Cardiac septum (tissue), 1 donor: ENCODE data around the gene TMEM106B. TPM values are rescaled to one million over a fixed set of nuclear protein-coding genes. Genes with fewer than 3 reads are reported as not detected.
"Not testable (repeated sequence)": the region's sequence is repeated elsewhere in the genome, so short reads cannot be mapped to it uniquely, and the experiment has no call there.

Experiments
- DNase-seq: peaks from one replicate; pipeline ENCODE4 v3.0.0-alpha.2; 2020; ENCODE audit warnings: low spot score
- intact Hi-C: fragments of 100-400 bp; cut with DNase I; formaldehyde crosslinking; loops from one replicate; pipeline ENCODE4 v1.14.0; 2022
- long read RNA-seq: library from polyadenylated mRNA; unstranded; transcript quantifications from one replicate; pipeline ENCODE4 v2.0.0, GENCODE V29; 2021
- total RNA-seq: library from RNA; stranded (reverse); fragmentation: NEBNext Ultra II Directional; extraction: Animal tissue kit (Norgen Biotek cat#: 25700); gene quantifications from one replicate; pipeline ENCODE4 v1.2.1, GENCODE V29; 2021
- donor health status: DM: no; HTN: no; CAD: no.

TMEM106B gene
- 37.0 TPM for total RNA-seq
- long read RNA-seq, transcript TMEM106B-202 (8 exons, 2,126 nt): major isoform, 29 of 36 reads
- long read RNA-seq, partial matches to known transcripts: 3 of 36 reads
- long read RNA-seq, other reads (novel, unspliced or antisense): 4 of 36 reads

DNA sequence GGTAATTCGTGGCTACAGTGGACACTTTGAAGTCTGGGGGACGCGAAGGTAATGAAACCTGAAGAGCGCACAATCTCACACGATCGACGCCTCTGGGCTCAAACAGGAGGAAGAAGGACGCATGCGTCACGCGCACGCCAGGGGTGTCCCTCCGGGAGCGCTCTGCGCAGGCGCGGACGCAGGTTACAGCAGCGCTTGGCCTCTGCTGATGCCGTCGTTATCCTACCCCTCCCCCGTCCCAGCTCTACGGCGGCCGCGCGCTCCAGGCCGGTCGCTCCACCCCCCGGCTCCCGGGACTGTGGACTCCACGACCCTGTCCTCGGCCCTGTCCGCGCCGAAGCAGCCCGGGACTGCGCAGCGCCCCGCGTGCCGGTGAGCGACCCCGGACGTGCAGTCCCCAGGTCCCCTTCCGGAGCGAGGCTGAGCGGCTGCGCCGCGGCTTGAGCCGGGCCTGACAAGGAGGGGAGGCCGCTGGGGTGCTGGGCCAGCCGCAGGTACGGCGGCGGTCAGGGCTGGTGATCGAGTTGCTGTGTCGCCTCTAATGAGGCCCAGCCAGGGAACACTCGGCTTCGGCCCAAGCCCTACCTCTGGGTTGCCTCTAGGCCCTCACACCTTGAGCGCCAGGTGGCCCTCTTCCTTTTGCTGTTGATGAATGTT lies at the start of gene TMEM106B:
TSS of gene TMEM106B (plus strand) at position 241 of the 657 bp plus-strand sequence. CDS start 3,517 bp downstream, outside the sequence.
- DNase-seq: peak; percentile 97
- intact Hi-C loops: no loop called here

DNA sequence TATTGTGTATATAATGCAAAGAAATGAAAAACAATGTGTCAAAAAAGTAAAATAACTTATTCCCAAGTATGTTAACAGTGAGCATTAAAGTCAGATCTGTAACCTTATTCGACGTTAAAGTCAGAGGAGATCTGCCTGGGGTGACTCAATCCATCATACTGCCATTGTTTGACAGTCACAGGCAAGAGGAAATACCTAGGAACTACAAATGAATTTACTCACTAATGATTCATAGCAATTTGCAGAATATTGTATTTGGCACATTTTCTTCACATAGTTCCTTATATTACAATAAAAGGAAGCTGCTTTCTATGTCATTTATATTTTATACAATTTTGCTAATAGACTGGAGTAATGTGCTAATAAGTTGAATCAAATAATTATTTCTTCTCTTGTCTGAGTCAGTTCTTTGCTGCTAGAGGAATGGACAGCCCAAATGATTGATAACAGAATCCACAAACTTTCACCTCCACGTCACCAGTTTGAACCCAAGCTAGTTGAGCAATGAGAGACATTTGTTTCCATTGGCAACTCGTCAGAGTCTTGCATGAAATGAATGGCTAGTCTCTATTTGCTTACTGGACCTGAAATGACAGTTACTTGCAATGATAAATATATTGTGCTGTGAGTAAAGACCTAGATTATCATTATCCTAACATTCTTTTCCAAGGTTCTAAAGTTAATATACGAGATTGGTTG lies 48.5 kb upstream of the TMEM106B start:
- DNase-seq: no peak
- intact Hi-C loops: no loop called here

DNA sequence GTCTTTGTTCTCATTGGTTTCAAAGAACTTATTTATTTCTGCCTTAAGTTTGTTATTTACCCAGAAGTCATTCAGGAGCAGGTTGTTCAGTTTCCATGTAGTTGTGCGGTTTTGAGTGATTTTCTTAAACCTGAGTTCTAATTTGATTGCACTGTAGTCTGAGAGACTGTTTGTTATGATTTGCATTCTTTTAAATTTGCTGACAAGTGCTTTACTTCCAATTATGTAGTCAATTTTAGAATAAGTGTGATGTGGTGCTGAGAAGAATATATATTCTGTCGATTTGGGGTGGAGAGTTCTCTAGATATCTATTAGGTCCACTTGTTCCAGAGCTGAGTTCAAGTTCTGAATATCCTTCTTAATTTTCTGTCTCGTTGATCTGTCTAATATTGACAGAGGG lies 43.0 kb upstream of the TMEM106B start:
- DNase-seq, intact Hi-C loops: not testable (repeated sequence)

DNA sequence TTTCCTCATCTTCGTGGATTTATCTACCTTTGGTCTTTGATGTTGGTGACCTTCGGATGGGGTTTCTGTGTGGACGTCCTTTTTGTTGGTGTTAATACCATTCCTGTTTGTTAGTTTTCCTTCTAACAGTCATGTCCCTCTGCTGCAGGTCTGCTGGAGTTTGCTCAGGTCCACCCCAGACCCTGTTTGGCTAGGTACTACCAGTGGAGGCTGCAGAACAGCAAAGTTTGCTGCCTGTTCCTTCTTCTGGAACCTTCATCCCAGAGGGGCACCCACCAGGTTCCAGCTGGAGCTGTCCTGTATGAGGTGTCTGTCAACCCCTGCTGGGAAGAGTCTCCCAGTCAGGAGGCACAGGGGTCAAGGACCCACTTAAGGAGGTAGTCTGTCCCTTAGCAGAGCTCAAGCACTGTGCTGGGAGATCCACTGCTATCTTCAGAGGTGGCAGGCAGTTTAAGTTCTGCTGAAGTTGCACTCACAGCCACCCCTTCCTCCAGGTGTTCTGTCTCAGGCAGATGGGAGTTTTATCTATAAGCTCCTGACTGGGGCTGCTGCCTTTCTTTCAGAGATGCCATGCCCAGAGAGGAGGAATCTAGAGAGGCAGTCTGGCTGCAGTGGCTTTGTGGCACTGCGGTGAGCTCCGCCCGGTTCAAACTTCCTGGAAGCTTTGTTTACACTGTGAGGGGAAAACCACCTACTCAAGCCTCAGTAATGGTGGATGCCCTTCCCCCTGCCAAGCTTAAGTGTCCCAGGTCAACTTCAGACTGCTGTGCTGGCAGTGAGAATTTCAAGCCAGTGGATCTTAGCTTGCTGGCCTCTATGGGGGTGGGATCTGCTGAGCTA lies 40.9 kb upstream of the TMEM106B start:
- intact Hi-C loops: not testable (repeated sequence)

DNA sequence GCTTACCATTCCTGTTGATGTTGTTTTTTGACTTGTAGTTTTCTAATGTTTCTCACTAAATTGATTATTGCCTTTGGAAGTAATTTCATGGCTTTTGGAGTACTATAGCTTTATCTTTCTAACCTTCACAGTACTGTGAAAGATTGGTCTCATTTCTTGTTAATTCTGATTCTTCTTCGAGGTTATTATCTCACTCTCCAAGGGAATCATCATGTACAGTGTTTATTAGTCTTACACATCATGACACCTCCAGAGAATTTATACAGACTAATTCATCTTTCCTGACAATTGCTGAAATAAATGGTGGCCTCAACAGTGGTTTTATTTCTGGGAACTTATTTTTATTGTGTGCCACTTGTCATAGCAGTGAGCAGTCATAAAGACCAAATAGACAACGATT lies 37.4 kb upstream of the TMEM106B start:
- intact Hi-C loops: no loop called here
- no peak for DNase-seq

More for the DNA sequence above, 40.9 kb upstream of the TMEM106B start:
- DNase-seq: not testable (repeated sequence)

DNA sequence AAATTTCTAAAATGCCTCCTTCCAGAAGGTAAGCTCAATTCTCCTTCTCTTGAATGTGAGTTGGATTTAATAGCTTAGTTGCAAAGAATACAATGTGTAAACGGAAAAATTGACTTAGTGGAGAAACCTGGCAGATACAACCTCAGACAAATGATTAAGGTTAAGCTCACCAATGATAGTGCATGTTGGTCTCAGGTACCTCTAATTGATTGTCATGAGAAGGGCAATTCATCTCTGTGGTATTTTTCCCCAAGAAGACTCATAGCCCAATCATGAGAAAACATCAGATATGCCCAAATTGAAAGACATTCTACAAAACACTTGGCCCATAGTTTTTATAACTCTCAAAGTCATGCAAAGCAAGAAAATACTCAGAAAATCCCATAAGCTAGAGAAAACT lies 36.2 kb upstream of the TMEM106B start:
- intact Hi-C loops: no loop called here

DNA sequence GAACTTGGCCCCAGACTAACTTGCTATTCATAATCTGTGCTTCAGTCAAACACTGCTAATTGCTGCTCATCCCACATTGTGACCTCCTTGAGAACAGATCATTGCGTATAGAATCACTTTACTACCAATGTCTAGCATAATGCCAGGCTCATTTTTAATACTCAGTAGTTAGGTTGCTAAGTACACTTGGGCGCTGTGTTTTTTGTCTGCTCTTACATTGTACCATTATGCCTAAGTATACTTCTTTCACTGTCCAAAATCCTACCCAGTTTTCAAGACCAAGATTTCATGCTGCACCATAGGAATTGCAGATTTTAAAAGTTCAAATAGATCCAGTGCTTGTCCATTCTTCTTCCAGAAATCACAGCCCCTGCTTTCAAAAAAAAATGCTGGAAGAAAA lies 32.8 kb upstream of the TMEM106B start:
- DNase-seq: no peak
- intact Hi-C loops: no loop called here

More for the DNA sequence above, 36.2 kb upstream of the TMEM106B start:
- no peak for DNase-seq

DNA sequence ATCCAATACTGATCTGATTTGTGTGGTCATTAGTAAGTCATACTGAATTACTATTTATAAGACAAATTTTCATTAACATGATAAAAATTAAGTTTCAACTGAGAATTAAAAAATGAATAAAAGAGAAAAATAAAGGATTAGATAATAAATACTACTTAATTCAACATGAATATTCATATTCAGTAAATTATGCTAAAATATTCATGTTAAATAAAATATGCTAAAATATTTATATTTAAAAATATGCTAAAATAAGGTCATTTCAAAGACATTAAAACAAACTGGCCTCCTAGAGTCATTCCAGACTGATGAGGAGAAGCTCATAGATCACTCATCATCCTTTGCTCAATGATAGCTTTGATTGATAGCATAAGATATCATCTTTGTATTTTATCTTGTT lies 16.7 kb upstream of the TMEM106B start:
- intact Hi-C loops: no loop called here

DNA sequence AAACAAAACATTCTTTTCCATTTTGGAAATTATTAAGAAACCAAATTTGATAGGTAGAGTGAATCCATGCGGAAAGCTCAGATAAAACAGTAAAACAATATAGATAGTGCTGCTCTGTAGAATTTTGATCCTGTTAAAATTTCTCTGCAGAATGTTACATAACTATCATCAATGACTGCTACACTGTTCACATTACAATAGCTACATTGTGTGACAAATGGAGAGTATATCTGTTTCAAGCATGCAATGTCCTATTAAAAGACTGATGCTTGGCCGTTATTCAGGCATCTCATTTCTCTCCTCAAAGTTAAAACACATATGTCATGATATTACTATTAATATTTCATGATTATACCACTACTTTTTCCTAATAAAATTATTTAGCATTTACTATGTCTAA lies 14.7 kb upstream of the TMEM106B start:
- DNase-seq: no peak
- intact Hi-C loops: no loop called here

More for the DNA sequence above, 16.7 kb upstream of the TMEM106B start:
- no peak for DNase-seq

DNA sequence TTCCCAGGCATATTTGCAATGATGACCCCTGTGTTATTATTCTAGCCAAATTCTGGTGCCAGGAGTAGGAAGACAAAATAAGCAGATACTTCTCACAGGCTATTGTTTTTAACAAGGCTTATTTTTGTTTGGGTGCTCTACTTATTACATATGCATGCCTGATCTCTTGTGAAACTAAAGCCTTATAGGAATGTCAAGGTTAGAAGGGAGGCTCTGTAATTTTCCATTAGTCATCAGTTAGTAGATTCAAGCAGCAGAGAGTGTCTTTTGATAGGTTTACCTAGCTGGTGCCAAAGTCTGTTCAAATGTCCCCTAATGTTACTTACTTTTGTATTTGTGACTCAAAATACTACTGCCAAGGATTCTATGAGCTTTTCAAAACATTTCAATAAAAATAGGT lies 11.7 kb upstream of the TMEM106B start:
- intact Hi-C loops: no loop called here
- no peak for DNase-seq

DNA sequence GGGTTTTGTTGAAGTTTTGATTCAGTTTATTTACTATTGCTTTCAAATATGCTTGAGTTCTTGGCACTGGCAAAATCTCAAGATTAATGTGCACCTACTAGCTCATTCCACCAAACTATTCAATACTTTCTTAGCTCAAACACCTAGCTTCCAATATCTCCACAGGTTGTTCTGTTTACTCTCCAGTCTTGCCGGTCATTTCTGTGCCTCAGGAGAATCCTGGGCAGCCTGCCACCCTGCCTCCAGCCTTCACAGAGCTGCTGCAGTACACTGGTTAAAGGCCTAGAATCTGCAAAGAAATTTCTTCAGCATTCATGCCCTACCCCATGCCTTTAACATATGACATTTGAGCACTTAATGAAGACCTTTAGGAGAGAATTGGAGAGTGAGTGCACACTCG lies 4.0 kb upstream of the TMEM106B start:
- intact Hi-C loops: no loop called here
- DNase-seq: no peak

DNA sequence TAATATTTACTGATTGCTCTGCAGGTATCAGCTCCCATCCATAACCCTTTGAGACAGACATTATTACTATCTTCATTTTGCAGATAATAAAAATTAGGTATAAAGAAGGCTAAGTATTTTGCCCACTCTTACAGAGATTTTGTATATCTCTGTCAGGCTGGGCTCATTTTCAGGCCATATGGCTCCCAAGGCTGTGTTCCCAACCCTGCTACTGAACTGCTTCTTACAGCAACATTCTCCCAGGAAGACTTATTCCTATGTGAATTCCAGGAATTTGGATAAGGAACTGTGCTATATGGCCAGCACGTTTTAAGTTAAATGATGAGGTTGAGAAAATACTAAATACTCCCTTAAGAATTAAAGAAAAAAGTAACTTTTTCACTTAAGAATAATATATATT lies 1.9 kb upstream of the TMEM106B start:
- no peak for DNase-seq
- intact Hi-C loops: no loop called here

DNA sequence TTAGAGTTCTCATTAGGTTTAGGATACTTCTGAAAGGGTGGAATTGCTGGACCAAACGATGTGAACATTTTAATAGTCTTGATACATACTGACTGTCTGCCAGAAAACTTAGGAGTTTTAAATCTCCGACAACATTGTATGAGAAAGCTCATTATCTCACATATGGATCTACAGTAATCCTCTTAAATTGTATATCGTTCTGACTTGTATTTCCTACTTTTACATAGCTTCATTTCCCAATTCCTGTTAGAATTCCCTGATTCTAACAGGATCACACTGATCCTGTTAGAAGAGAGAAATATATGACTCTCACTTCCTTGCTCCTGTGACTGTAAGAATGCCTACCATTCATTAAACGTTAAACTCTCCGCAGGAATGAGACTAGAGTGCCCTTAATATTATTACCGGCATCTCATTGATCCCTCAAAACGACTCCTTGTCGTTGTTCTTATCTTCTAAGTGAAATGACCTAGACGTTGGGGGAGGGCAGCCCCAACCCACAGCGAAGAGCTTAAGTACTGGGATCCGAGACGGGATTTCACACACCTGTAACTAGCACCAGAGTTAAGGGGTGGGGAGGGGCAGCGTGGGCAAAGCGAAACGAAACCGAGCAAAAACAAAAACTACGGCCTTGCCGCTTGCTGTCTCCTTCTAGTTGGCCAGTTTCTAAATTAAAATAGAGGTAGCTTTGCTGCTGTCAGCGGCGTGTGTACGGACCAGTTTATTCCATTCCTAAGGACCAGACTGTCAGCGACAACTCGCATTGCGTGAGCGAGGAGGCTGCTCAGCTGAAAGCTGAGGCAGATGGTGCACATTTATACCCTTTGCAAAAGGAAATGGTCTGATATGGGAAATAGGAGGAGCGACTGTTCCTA lies 678 bp upstream of the TMEM106B start:
- DNase-seq: no peak
- intact Hi-C loops: no loop called here

DNA sequence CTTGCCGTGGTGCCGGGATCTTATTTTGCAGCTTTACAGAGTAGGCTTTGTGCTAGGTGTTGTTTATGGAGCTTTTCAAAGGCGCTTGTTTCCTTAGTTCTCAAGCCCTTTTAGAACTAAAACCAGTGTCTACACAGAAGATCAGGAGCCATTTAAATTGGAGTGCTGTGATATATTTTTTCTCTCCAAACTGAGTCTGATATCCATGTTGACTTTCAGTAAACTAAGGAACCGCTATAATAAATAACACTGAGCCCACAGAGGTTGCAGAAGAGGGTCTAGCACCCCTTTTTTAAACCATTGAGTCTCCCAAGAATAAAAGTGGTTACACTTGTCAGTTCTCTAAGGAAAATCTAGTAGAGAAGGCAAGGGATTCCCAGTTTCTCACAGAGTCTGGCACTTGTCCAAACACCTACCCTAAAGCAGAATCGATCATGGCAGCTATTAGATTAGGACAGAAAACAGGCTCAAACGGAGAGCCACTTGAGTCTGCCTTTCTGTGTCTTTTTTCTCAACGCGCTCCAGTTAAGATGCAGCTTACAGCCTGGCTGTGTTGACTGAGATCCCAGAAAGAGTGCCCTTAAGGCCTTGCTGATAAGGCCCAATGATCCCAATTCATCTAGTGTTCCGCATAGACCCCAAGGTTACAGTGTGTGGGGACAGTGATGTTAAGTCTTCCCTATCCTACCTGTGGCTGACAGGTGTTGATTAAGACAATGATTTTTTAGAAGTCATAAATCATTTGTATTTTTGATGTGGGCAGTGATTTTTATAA lies 804 bp downstream of the TMEM106B start:
- no peak for DNase-seq
- intact Hi-C loops: no loop called here

DNA sequence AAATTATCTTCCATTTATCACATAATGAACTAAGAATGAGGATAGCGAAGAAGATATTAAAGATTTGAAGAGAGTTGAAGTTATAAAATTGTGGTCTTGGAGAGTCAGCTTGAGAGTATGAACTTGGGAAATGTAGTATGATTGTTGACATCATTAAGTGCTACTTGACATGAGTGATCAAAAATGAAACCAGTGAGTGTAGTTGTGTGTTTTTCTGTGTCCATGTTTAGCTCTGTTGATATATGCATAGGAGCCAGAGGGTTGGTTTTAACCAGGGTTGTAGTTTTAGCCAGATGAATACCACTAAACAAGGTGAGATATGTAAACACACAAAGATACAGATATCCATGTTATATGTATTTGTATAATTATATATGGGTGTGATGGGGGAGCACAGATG lies 6.2 kb downstream of the TMEM106B start:
- intact Hi-C loops: no loop called here
- no peak for DNase-seq

DNA sequence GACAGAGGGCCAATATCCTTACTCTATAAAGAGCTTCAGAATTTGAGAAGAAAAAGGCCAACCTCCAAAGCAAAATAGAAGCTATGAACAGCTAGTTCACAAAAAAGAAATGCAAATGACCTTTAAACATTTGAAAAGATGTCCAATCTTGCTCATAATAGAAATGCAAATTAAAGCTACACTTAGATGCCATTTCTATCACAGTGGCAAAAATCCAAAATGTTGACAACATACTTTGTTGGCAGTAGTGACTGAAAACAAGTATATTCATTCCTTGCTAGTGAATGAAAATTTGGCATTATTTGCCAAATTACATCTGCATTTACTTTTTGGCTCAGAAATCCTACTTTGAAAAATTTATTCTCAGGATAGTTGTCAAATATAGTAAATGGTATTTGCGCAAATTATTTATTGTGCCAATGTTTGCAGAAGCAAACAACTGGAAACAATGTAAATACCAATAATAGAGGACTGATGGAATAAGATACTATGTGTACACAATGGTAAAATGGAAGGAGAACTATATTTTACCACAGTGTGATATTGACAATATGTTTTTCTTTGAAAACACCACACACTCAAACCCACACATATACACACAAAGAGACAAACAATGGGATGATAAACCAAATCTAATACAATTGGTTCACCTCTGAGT lies 9.4 kb downstream of the TMEM106B start:
- intact Hi-C loops: no loop called here
- DNase-seq: no peak

DNA sequence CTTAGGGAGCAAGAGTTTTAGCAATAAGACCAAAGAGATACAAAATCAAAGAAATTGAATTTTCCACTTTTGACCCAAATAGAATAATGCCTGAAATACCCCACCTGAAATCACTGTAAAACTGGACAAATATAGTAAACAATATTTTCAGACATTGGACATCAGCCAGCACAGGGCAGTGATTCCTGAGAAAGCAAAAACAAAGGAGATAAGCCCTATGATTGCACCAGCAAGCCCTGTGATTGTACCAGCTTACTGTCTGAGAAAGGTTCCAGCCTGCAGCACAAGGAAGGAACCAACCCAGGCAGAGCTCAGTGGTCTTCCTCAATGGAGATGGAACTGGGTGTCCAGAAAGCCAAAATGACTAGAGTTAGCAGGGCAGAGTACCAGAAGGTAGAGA lies 10.3 kb downstream of the TMEM106B start:
- intact Hi-C loops: no loop called here
- DNase-seq: no peak
